ENCODE measurements around the gene SLC37A1.

Gene SLC37A1

DNA sequence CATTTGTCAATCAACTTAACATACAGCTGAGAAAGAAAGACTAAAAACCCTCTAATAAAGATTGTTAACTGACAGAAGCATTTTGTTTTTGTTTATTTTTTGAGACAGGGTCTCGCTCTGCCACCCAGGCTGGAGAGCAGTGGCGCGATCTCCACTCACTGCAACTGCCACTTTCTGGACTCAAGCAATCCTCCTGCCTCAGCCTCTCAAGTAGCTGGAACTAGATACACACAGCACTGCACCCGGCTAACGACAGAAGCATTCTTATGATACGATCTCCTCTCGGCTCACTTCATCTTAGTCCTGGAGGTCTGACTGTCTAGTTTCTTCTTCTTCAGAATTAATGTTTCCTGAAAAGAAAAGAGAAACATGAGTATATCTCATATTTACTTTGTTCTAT lies 41.1 kb upstream of the SLC37A1 start:
- H3K9ac ChIP-seq (ENCODE audit: low read length): no peak overlapping the region
- no peak overlapping the region for H3K27ac ChIP-seq (ENCODE audit: low read depth, low read length)
- H3K27me3 ChIP-seq (ENCODE audit: control insufficient read depth, insufficient read depth, low read length): no peaks in the 10 kb centered on the region
- no peaks in the 10 kb centered on the region for H3K36me3 ChIP-seq (ENCODE audit: control insufficient read depth, insufficient read depth, low read length)
- no peak overlapping the region for H3K4me3 ChIP-seq (ENCODE audit: low read length)
- no peaks in the 10 kb centered on the region for H3K4me1 ChIP-seq (ENCODE audit: control insufficient read depth, insufficient read depth, low read length)

DNA sequence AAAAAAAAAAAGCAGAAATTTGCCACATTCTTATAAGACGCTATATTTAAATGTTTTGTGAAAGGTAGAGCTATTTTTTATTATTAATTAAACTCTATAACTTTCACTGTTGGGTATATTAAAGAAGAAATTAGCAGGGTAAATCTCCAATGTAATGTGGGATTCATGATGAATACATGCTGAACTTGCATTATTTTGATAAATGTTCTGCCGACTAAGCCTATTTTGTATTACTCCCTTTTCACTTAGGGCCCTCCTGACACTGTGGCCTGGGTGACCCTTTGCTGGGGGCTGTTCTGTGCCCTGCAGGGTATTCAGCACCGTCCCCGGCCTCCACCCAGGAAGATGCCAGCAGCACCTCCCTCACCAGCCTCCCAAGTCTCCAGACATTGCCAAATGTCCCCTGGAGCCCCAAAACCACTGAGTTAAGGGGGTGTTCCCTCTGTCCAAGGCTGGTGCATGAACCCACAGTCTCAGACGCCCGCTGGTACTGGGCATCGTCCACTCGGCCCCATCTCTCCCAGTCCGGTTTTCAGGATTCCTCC lies 40.1 kb upstream of the SLC37A1 start:
- H3K9ac ChIP-seq (ENCODE audit: low read length): no peak overlapping the region

DNA sequence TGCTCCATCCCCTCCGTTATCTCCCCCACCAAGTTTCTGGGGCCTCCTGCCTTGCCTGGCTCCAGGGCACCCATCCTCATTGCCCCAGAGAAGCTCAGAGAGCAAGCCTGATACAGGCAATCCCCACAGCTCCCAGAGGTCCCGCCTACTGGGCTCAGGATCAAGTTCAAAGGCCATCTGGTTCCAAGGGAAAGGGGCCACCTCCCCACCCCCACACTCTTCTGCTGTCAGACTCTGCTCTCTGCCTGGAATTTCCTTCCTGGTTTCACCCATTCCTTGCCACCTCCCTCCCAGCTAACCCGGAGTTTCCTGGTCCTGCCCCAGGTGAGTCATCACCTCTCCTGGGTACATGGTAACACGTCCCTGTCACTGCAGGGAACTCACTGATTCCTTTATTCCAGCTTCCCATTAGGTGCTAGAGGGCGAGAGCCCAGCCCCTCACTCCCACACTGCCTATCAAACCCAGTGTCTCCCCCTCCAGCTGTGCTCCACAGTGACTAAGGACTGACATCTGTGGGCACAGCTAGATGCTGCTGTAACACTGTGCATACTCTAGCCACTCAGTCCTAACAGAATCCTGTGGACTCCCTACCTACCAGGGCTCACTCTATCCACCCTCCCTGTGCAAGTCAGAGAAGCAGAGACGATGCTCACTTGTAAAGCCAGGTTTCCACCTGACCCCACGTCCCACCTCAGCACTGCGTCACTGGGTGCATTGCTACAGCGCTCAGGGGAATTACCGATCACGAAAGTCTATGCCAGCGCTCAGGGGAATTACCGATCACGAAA lies 39.4 kb upstream of the SLC37A1 start:
- H3K27me3 ChIP-seq (ENCODE audit: control insufficient read depth, insufficient read depth, low read length): no peaks in the 10 kb centered on the region
- no peaks in the 10 kb centered on the region for H3K4me1 ChIP-seq (ENCODE audit: control insufficient read depth, insufficient read depth, low read length)
- no peak overlapping the region for H3K9ac ChIP-seq (ENCODE audit: low read length)
- H3K27ac ChIP-seq (ENCODE audit: low read depth, low read length): no peak overlapping the region
- no peaks in the 10 kb centered on the region for H3K36me3 ChIP-seq (ENCODE audit: control insufficient read depth, insufficient read depth, low read length)
- H3K4me3 ChIP-seq (ENCODE audit: low read length): no peak overlapping the region

More for the DNA sequence above, 40.1 kb upstream of the SLC37A1 start:
- Histone ChIP-seq H3K27me3 (ENCODE audit: control insufficient read depth, insufficient read depth, low read length) (no peaks in the 10 kb centered on the region), H3K27ac (ENCODE audit: low read depth, low read length) (no peak overlapping the region), H3K4me1 (ENCODE audit: control insufficient read depth, insufficient read depth, low read length) (no peaks in the 10 kb centered on the region), H3K4me3 (ENCODE audit: low read length) (no peak overlapping the region), H3K36me3 (ENCODE audit: control insufficient read depth, insufficient read depth, low read length) (no peaks in the 10 kb centered on the region)

DNA sequence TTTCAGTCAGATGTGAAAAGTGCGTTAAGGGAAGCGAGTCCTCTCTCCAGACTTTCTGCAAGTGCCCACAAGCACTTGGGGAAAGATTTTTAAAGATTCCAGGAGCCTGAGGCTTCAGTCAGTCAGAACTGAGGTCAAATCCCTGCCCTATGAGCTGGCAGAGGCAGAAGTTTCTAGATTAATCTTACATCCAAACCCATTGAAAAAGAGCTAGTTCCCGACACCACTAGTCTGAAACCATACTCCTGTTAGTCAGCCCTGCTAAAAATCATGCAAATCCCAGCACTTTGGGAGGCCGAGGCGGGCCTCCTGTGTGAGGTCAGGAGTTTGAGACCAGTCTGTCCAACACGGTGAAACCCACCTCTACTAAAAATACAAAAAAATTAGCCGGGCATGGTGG lies 38.6 kb upstream of the SLC37A1 start:
- no peaks in the 10 kb centered on the region for H3K36me3 ChIP-seq (ENCODE audit: control insufficient read depth, insufficient read depth, low read length)
- H3K27me3 ChIP-seq (ENCODE audit: control insufficient read depth, insufficient read depth, low read length): no peaks in the 10 kb centered on the region
- no peak overlapping the region for H3K9ac ChIP-seq (ENCODE audit: low read length)
- H3K4me3 ChIP-seq (ENCODE audit: low read length): no peak overlapping the region
- no peaks in the 10 kb centered on the region for H3K4me1 ChIP-seq (ENCODE audit: control insufficient read depth, insufficient read depth, low read length)
- no peak overlapping the region for H3K27ac ChIP-seq (ENCODE audit: low read depth, low read length)

DNA sequence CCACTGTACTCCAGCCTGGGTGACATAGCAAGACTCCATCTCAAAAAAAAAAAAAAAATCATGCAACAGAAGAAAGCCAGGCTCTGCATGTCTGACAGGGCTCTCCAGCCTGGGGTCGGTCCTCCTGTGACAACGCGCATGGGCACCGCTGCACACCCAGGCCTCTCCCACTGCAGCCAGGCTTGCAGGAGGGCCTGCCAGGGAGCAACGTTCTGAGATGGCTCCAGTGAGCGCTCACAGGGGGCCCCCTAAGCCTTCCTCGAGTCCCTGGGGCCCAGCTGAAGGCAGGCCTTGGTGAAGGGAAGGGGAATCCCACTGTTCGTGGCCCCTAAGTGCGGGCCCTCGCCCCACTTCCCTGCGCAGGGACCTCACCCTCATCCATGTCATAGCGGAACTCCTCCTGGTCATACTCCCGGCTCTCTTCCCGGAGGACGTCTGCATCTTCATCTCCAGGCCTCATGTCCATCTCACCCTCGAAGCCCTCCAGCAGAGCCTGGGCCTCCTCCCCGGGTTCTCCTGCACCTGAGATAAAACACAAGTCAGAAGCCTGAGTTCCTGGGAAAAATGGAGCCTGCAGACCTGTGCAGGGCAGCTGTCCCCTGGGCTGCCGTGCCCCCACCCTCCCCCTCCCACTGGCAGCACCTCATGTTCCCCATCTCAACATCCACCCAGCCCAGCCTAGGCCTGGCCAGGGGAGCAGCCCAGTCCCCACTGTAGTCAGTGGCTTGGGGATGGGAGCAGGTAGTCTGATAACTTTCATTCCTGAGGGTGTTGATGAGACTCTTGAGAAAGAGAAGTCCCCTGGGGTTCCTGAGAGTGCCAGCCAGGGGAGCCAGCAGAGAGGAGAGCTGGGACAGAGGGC lies 37.9 kb upstream of the SLC37A1 start:
- H3K4me3 ChIP-seq (ENCODE audit: low read length): no peak overlapping the region

DNA sequence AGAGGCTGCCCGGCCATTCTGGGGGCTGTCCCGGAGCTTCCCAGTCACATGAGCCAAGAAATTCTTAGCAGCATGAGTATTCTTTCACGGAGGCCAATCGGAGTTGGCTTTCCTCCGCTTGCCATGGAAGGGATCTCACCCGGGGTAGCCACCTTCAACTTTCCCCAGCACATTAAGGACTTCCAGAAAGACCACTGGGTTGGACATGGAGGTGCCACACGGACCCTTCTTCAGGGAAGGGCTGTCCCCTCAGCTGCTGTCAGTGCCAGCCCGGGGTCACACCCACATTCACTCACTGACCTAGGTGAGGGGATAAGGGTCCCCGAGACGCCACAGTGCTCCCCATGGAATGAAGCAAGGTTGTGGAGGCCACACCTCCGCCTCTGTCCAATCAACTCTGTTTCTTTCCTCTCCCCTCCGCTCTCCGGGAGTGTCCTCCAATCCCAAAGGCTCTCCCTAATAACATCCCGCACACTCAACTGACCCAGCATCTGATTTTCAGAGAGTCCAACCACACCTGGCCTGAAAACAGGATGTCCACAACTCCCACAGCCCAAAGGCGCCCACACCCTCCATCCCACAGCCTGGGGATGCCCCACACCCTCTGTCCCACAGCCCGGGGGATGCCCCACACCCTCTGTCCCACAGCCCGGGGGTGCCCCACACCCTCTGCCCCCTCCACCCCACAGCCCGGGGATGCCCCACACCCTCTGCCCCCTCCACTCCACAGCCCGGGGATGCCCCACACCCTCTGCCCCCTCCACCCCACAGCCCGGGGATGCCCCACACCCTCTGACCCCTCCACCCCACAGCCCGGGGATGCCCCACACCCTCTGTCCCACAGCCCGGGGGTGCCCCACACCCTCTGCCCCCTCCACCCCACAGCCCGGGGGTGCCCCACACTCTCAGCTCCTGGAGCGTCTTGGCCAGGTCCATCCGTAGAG lies 37.0 kb upstream of the SLC37A1 start:
- Histone ChIP-seq H3K27me3 (ENCODE audit: control insufficient read depth, insufficient read depth, low read length) (no peaks in the 10 kb centered on the region), H3K9ac (ENCODE audit: low read length) (no peak overlapping the region), H3K36me3 (ENCODE audit: control insufficient read depth, insufficient read depth, low read length) (no peaks in the 10 kb centered on the region), H3K27ac (ENCODE audit: low read depth, low read length) (no peak overlapping the region), H3K4me3 (ENCODE audit: low read length) (no peak overlapping the region), H3K4me1 (ENCODE audit: control insufficient read depth, insufficient read depth, low read length) (no peaks in the 10 kb centered on the region)

More for the DNA sequence above, 37.9 kb upstream of the SLC37A1 start:
- Histone ChIP-seq H3K27me3 (ENCODE audit: control insufficient read depth, insufficient read depth, low read length) (no peaks in the 10 kb centered on the region), H3K36me3 (ENCODE audit: control insufficient read depth, insufficient read depth, low read length) (no peaks in the 10 kb centered on the region), H3K9ac (ENCODE audit: low read length) (no peak overlapping the region), H3K4me1 (ENCODE audit: control insufficient read depth, insufficient read depth, low read length) (no peaks in the 10 kb centered on the region), H3K27ac (ENCODE audit: low read depth, low read length) (no peak overlapping the region)

DNA sequence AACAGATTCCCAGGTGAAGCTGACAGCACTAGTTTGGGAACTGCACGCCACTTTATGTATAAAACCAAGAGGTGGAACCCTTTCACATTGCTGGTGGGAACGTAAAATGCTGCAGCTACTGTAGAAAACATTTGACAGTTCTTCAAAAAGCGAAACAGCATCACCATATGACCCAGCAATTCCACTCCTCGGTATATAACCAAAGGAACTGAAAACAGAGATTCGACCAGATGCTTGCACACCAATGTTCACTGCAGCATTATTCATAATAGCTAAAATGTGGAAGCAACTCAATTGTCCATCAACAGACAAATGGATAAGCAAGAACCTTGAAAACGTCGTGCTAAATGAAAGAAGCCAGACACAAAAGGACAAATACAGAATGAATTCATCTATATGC lies 35.1 kb upstream of the SLC37A1 start:
- Histone ChIP-seq H3K36me3 (ENCODE audit: control insufficient read depth, insufficient read depth, low read length) (no peaks in the 10 kb centered on the region), H3K4me3 (ENCODE audit: low read length) (no peak overlapping the region), H3K4me1 (ENCODE audit: control insufficient read depth, insufficient read depth, low read length) (no peaks in the 10 kb centered on the region), H3K27me3 (ENCODE audit: control insufficient read depth, insufficient read depth, low read length) (no peaks in the 10 kb centered on the region), H3K9ac (ENCODE audit: low read length) (no peak overlapping the region), H3K27ac (ENCODE audit: low read depth, low read length) (no peak overlapping the region)

DNA sequence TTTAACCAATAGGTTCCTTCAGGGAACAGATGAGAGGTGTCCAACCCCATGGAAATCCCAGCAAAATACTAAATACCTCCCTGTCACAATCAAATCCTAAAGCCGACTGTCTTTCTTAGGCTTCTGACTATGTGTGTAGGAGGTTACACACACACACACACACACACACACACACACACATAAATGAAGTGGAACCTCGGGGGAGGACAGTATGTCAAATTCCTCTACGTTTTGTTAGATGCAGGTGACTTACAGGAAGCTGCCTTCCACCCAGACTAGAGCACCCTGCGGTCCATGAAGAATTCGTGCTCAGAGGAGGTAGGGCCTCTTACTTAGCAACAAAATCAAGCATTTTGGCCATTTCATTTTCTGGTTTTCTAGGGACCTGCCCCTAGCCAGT lies 34.1 kb upstream of the SLC37A1 start:
- Histone ChIP-seq H3K27me3 (ENCODE audit: control insufficient read depth, insufficient read depth, low read length) (no peaks in the 10 kb centered on the region), H3K27ac (ENCODE audit: low read depth, low read length) (no peak overlapping the region), H3K4me3 (ENCODE audit: low read length) (no peak overlapping the region), H3K36me3 (ENCODE audit: control insufficient read depth, insufficient read depth, low read length) (no peaks in the 10 kb centered on the region), H3K9ac (ENCODE audit: low read length) (no peak overlapping the region), H3K4me1 (ENCODE audit: control insufficient read depth, insufficient read depth, low read length) (no peaks in the 10 kb centered on the region)

DNA sequence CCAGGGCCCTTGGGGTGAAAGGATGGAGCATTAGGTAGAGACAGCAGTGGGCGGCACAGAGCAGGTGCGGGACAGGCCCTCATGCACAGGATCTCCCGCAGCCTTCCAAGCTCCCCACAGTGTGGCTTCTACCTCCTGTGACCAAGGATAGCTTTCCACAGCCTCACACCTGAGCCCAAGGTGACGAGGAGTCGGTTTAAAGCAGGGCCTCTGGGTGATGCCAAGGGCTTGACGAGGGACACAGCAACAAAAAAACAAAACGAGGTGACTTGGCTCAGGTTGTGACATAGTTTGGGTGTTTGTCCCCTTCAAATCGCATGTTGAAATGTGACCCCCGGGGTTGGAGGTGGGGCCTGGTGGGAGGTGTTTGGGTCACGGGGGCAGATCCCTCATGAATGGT lies 32.9 kb upstream of the SLC37A1 start:
- Histone ChIP-seq H3K27ac (ENCODE audit: low read depth, low read length) (no peak overlapping the region), H3K27me3 (ENCODE audit: control insufficient read depth, insufficient read depth, low read length) (no peaks in the 10 kb centered on the region), H3K9ac (ENCODE audit: low read length) (peak overlapping the region; percentile 19), H3K4me1 (ENCODE audit: control insufficient read depth, insufficient read depth, low read length) (no peaks in the 10 kb centered on the region), H3K4me3 (ENCODE audit: low read length) (no peak overlapping the region), H3K36me3 (ENCODE audit: control insufficient read depth, insufficient read depth, low read length) (no peaks in the 10 kb centered on the region)

DNA sequence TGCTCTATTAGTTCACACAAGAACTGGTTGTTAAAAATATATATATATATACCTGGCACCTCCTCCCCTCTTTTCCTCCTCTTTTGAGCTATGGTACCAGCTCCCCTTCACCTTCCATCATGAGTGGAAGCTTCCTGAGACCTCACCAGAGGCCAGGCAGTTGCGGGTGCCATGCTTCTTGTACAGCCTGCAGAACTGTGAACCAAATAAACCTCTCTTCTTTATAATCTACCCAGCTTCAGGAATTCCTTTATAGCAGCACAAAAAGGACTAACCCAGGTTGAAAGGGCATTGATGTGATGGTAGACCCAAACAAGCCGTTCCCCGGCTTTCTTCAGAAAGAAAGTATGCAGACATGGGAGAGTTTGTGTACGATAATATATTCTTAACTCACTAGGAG lies 32.5 kb upstream of the SLC37A1 start:
- H3K4me3 ChIP-seq (ENCODE audit: low read length): no peak overlapping the region

DNA sequence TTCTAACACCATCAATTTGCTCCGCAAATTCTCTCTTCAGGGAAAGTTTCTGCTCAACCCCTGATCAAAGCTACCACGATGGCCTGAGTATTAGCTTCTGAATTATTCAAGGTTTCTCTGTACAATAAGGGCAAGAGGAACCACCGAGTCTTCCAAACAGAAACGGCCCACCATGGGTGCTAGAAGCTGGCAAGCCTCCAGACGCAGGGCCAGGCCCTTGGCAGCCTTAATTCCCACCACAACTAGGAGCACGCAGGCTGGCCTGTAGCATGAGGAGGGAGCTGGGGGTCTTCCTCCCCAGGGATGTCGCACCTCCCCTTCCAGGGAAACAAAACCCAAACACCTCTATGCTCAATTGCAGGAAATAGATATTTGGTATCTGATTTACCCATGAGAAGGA lies 28.7 kb upstream of the SLC37A1 start:
- Histone ChIP-seq H3K27me3 (ENCODE audit: control insufficient read depth, insufficient read depth, low read length) (no peaks in the 10 kb centered on the region), H3K4me1 (ENCODE audit: control insufficient read depth, insufficient read depth, low read length) (no peaks in the 10 kb centered on the region), H3K36me3 (ENCODE audit: control insufficient read depth, insufficient read depth, low read length) (no peaks in the 10 kb centered on the region), H3K27ac (ENCODE audit: low read depth, low read length) (no peak overlapping the region), H3K9ac (ENCODE audit: low read length) (no peak overlapping the region), H3K4me3 (ENCODE audit: low read length) (no peak overlapping the region)

More for the DNA sequence above, 32.5 kb upstream of the SLC37A1 start:
- Histone ChIP-seq H3K9ac (ENCODE audit: low read length) (no peak overlapping the region), H3K4me1 (ENCODE audit: control insufficient read depth, insufficient read depth, low read length) (no peaks in the 10 kb centered on the region), H3K36me3 (ENCODE audit: control insufficient read depth, insufficient read depth, low read length) (no peaks in the 10 kb centered on the region), H3K27ac (ENCODE audit: low read depth, low read length) (no peak overlapping the region), H3K27me3 (ENCODE audit: control insufficient read depth, insufficient read depth, low read length) (no peaks in the 10 kb centered on the region)

DNA sequence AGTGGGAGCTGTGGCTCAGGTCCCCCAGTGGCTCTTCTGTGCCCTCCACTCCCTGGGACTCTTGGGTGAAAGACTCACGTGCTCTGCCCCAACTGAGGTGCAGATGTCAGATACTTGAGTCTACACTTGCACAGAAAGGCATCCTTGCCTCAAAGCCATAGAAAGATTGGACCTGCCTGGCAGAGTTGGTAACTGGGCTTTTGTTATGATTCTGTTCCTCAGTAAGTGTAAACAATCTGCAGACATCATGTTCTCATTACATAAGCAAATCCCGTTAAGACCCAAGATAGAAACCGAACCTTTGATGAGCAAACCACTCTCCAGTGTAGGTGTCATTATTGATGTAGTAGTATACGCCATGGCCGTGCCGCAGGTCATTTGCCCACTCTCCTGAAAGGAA lies 27.6 kb upstream of the SLC37A1 start:
- Histone ChIP-seq H3K9ac (ENCODE audit: low read length) (no peak overlapping the region), H3K4me3 (ENCODE audit: low read length) (no peak overlapping the region), H3K36me3 (ENCODE audit: control insufficient read depth, insufficient read depth, low read length) (no peaks in the 10 kb centered on the region), H3K27ac (ENCODE audit: low read depth, low read length) (peak overlapping the region; percentile 5), H3K27me3 (ENCODE audit: control insufficient read depth, insufficient read depth, low read length) (no peaks in the 10 kb centered on the region), H3K4me1 (ENCODE audit: control insufficient read depth, insufficient read depth, low read length) (no peaks in the 10 kb centered on the region)
